ENCODE measurements around the gene SMO. TPM values are rescaled to one million over a fixed set of nuclear protein-coding genes. Genes with fewer than 3 reads are reported as not detected.
A peak's percentile ranks its signal among the peaks of the same experiment; 100 is the strongest.
"Not testable (repeated sequence)": the region's sequence is repeated elsewhere in the genome, so short reads cannot be mapped to it uniquely, and the experiment has no call there.

Gene SMO
- total and polyA plus RNA-seq, 4 donors, result 0.87 to 19.3 (median 3.6) TPM

DNA sequence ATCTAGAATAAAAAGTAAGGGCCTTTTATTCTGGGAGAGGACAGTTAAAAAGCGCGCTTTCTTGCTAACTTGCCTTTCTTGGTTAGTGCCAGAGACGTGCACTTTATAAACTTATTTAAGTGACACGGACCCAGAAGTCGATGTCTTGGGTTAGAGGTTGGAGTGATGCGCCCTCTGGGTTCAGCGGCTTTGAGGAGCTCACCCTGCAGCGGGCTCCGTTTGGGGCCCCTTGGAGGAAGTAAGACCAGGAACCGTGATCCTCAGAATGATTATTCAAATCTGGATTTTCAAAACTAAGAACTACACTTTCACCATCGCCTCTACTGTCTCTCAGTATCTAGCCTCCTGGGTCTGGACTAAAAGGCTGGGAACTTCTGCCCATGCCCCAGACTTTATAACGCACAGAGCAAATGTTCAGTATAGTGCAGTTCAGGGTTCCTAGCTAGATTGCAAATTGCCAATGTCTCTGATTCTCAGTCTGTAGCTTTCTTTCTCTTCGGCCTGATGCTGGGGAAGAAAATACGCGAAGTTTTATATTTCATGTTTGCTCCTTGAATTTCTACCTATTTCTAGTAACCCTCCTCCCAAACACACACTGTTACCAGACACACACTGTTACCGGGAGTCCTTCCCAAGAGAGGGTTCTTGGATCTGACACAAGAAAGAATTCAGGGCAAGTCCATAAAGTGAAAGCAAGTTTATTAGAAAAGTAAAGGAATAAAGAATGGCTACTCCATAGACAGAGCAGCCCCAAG is 18.6 kb upstream of the SMO start:
- no peak for DNase-seq
- Histone ChIP-seq H3K9me3 (ENCODE audit: control insufficient read depth in 4 of 4, insufficient read depth in 3 of 4, low read length in 3 of 4) (peaks cover 0 to 2% (median 0%) of the 10 kb centered on the region in 4 donors), H3K27me3 (ENCODE audit: control insufficient read depth in 3 of 3, insufficient read depth in 3 of 3, low read length in 2 of 3) (peaks cover 0 to 30% (median 0%) of the 10 kb centered on the region in 3 donors), H3K36me3 (ENCODE audit: control insufficient read depth in 4 of 4, insufficient read depth in 4 of 4, low read length in 4 of 4) (no peaks in the 10 kb centered on the region), H3K27ac (ENCODE audit: low read depth in 1 of 2, low read length in 1 of 2) (no peak overlapping the region), H3K9ac (ENCODE audit: insufficient read depth in 1 of 2, low read length in 2 of 2) (peak overlapping the region in 1 of 2 donors; percentile 46), H3K4me1 (ENCODE audit: control insufficient read depth in 5 of 5, insufficient read depth in 5 of 5, low read length in 5 of 5) (peaks cover 0 to 26% (median 2%) of the 10 kb centered on the region in 5 donors), H3K4me3 (no peak overlapping the region)
- TF ChIP-seq, protein P1, sequence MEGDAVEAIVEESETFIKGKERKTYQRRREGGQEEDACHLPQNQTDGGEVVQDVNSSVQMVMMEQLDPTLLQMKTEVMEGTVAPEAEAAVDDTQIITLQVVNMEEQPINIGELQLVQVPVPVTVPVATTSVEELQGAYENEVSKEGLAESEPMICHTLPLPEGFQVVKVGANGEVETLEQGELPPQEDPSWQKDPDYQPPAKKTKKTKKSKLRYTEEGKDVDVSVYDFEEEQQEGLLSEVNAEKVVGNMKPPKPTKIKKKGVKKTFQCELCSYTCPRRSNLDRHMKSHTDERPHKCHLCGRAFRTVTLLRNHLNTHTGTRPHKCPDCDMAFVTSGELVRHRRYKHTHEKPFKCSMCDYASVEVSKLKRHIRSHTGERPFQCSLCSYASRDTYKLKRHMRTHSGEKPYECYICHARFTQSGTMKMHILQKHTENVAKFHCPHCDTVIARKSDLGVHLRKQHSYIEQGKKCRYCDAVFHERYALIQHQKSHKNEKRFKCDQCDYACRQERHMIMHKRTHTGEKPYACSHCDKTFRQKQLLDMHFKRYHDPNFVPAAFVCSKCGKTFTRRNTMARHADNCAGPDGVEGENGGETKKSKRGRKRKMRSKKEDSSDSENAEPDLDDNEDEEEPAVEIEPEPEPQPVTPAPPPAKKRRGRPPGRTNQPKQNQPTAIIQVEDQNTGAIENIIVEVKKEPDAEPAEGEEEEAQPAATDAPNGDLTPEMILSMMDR (IDR thresholded peaks at IDR 0.05; ENCODE audit: control extremely low read depth, extremely low read depth), result no peak
- 29 to 38% methylated on average over 16 of the region's 16 CpGs for WGBS, 2 donors
- no peak for ATAC-seq (ENCODE audit: insufficient read depth, low FRiP score)

DNA sequence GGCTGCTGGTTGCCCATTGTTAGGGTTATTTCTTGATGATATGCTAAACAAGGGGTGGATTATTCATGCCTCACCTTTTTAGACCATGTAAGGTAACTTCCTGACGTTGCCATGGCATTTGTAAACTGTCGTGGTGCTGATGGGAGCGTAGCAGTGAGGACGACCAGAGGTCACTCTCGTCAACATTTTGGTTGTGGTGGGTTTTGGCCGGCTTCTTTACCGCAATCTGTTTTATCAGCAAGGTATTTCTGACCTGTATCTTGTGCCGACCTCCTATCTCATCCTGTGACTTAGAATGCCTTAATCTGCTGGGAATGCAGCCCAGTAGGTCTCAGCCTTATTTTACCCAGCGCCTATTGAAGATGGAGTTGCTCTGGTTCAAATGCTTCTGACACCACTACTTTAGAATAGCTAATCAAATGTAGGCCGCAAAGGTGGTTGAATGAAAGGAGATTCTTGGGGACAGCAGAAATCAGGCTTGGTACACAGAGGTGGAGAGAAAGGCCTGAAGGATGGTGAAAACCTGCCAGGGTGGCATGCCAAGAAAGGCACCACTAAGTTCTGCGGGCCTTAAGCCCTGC is 17.9 kb upstream of the SMO start:
- Histone ChIP-seq H3K27ac (ENCODE audit: low read depth in 1 of 2, low read length in 1 of 2) (no peak overlapping the region), H3K9me3 (ENCODE audit: control insufficient read depth in 4 of 4, insufficient read depth in 3 of 4, low read length in 3 of 4) (peaks cover 0 to 2% (median 0%) of the 10 kb centered on the region in 4 donors), H3K4me1 (ENCODE audit: control insufficient read depth in 5 of 5, insufficient read depth in 5 of 5, low read length in 5 of 5) (peaks cover 0 to 26% (median 2%) of the 10 kb centered on the region in 5 donors), H3K36me3 (ENCODE audit: control insufficient read depth in 4 of 4, insufficient read depth in 4 of 4, low read length in 4 of 4) (no peaks in the 10 kb centered on the region), H3K27me3 (ENCODE audit: control insufficient read depth in 3 of 3, insufficient read depth in 3 of 3, low read length in 2 of 3) (peaks cover 0 to 23% (median 0%) of the 10 kb centered on the region in 3 donors), H3K4me3 (no peak overlapping the region), H3K9ac (ENCODE audit: insufficient read depth in 1 of 2, low read length in 2 of 2) (no peak overlapping the region)
- 87% methylated on average over 11 of the region's 11 CpGs for WGBS, 2 donors
- no peak for ATAC-seq (ENCODE audit: insufficient read depth, low FRiP score)
- TF ChIP-seq, protein P1 (IDR thresholded peaks at IDR 0.05; ENCODE audit: control extremely low read depth, extremely low read depth), result no peak
- DNase-seq, result no peak

DNA sequence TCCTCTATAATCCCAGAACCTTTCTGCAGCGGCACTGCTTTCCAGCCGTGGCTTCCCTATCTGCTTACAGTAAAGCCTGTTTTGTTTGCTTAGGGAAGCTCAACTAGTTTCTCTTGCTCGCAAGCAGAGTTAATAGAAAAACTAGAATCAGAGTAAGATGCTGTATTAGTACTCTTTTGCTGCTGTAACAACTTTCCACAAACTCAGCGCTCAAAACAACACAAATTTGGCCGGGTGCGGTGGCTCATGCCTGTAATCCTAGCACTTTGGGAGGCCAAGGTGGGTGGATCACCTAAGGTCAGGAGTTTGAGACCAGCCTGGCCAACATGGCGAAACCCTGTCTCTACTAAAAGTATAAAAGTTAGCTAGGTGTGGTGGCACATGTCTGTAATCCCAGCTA is 14.6 kb upstream of the SMO start:
- not testable (repeated sequence) for H3K9ac ChIP-seq (ENCODE audit: insufficient read depth in 1 of 2, low read length in 2 of 2); H3K36me3 ChIP-seq (ENCODE audit: control insufficient read depth in 4 of 4, insufficient read depth in 4 of 4, low read length in 4 of 4); ATAC-seq (ENCODE audit: insufficient read depth, low FRiP score); H3K9me3 ChIP-seq (ENCODE audit: control insufficient read depth in 4 of 4, insufficient read depth in 3 of 4, low read length in 3 of 4); H3K4me3 ChIP-seq; H3K27ac ChIP-seq (ENCODE audit: low read depth in 1 of 2, low read length in 1 of 2); DNase-seq
- H3K27me3 ChIP-seq (ENCODE audit: control insufficient read depth in 3 of 3, insufficient read depth in 3 of 3, low read length in 2 of 3), result peaks cover 0 to 31% (median 0%) of the 10 kb centered on the region in 3 donors
- WGBS, 2 donors, result 92 to 93% methylated on average over 7 of the region's 7 CpGs
- H3K4me1 ChIP-seq (ENCODE audit: control insufficient read depth in 5 of 5, insufficient read depth in 5 of 5, low read length in 5 of 5), result peaks cover 0 to 21% (median 2%) of the 10 kb centered on the region in 5 donors
